Measurements from ENCODE around the gene FAM117A.
"Not testable (repeated sequence)": the region's sequence is repeated elsewhere in the genome, so short reads cannot be mapped to it uniquely, and the experiment has no call there.

FAM117A gene

DNA sequence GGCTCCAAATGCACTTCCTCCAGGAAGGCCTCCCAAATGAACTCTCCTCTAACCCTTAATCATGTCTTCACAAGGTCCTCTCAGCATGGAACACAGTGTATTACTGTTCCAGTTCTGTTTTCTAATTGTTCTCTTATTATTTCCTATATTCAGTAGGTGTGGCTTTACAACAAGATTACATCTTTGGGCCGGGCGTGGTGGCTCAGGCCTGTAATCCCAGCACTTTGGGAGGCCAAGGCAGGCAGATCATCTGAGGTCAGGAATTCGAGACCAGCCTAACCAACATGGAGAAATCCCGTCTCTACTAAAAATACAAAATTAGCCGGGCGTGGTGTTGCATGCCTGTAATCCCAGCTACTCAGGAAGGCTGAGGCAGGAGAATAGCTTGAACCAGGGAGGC, 90.3 kb downstream of the FAM117A start:
- H3K4me1 ChIP-seq (ENCODE audit: control insufficient read depth, insufficient read depth, low read length); H3K27ac ChIP-seq (ENCODE audit: low read depth, low read length); H3K9ac ChIP-seq (ENCODE audit: low read length); H3K27me3 ChIP-seq (ENCODE audit: control insufficient read depth, insufficient read depth, low read length); H3K36me3 ChIP-seq (ENCODE audit: control insufficient read depth, insufficient read depth, low read length); H3K4me3 ChIP-seq (ENCODE audit: low read depth, low read length); H3K9me3 ChIP-seq (ENCODE audit: control insufficient read depth, insufficient read depth, low read depth, low read length): not testable (repeated sequence)

DNA sequence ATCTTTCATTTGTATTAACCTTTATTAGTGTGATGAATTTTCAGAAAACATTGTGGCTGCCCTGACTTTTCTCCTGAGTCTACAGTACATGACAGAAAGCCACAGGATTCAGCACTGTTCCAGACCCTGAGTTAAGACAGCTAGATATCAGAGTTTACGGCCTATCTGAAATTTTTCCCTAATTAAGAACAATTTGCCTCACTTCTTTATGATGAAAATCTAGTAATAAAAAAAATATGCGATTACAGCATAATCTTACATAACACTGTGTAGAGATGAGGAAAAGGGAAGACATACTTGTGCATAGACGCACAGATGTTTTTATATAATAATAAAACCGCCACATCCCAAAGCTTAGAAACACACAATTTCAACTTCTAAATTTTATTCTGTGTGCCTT, 93.3 kb downstream of the FAM117A start:
- Histone ChIP-seq H3K9ac (ENCODE audit: low read length) (no peak overlapping the region), H3K4me3 (ENCODE audit: low read depth, low read length) (no peak overlapping the region), H3K4me1 (ENCODE audit: control insufficient read depth, insufficient read depth, low read length) (no peaks in the 10 kb centered on the region), H3K27me3 (ENCODE audit: control insufficient read depth, insufficient read depth, low read length) (no peaks in the 10 kb centered on the region), H3K36me3 (ENCODE audit: control insufficient read depth, insufficient read depth, low read length) (peaks cover 3% of the 10 kb centered on the region; the same call in 1 of the 2 replicates), H3K27ac (ENCODE audit: low read depth, low read length) (no peak overlapping the region), H3K9me3 (ENCODE audit: control insufficient read depth, insufficient read depth, low read depth, low read length) (no peaks in the 10 kb centered on the region)

DNA sequence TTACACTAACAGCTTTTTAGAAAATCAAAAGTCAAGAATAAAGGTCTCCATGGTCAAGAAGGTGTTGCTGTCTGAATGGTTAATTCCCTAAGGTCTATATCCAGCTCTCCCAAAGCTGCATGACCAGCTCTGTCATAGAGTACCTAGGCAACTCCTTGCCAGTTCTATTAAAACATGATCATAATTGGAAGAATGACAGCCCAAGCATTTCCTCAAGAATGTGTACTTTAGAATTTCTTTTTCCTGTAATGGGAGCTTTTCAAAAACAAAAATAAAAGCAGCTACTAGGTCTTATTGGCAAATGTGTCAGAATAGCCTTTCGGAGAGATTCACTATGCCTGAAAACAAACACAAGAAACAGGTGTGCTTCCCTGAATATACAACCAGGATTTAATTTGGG, 93.9 kb downstream of the FAM117A start:
- H3K4me1 ChIP-seq (ENCODE audit: control insufficient read depth, insufficient read depth, low read length): no peaks in the 10 kb centered on the region
- no peak overlapping the region for H3K9ac ChIP-seq (ENCODE audit: low read length)
- no peaks in the 10 kb centered on the region for H3K36me3 ChIP-seq (ENCODE audit: control insufficient read depth, insufficient read depth, low read length)
- no peaks in the 10 kb centered on the region for H3K9me3 ChIP-seq (ENCODE audit: control insufficient read depth, insufficient read depth, low read depth, low read length)
- no peaks in the 10 kb centered on the region for H3K27me3 ChIP-seq (ENCODE audit: control insufficient read depth, insufficient read depth, low read length)
- H3K27ac ChIP-seq (ENCODE audit: low read depth, low read length): no peak overlapping the region
- H3K4me3 ChIP-seq (ENCODE audit: low read depth, low read length): no peak overlapping the region

DNA sequence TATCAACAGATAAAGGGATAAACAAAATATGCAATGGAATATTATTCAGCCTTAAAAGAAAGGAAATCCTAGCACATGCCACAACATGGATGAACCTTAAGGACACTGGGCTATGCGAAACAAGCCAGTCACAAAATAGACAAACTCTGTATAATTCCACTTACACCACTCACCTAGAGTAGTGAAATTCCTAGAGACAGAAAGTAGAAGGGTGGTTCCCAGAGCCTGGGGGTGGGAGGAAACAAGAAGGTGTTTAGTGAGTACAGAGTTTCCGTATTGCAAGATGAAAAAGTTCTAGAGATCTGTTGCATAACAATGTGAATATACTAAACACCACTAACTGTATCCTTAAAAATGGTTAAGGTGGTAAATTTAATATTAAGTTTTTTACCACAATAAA, 96.1 kb downstream of the FAM117A start:
- Histone ChIP-seq H3K27me3 (ENCODE audit: control insufficient read depth, insufficient read depth, low read length) (no peaks in the 10 kb centered on the region), H3K36me3 (ENCODE audit: control insufficient read depth, insufficient read depth, low read length) (peaks cover 4% of the 10 kb centered on the region; the same call in 1 of the 2 replicates), H3K4me3 (ENCODE audit: low read depth, low read length) (no peak overlapping the region), H3K4me1 (ENCODE audit: control insufficient read depth, insufficient read depth, low read length) (no peaks in the 10 kb centered on the region), H3K27ac (ENCODE audit: low read depth, low read length) (no peak overlapping the region), H3K9ac (ENCODE audit: low read length) (no peak overlapping the region), H3K9me3 (ENCODE audit: control insufficient read depth, insufficient read depth, low read depth, low read length) (peaks cover 2% of the 10 kb centered on the region; the same call in 1 of the 2 replicates)

DNA sequence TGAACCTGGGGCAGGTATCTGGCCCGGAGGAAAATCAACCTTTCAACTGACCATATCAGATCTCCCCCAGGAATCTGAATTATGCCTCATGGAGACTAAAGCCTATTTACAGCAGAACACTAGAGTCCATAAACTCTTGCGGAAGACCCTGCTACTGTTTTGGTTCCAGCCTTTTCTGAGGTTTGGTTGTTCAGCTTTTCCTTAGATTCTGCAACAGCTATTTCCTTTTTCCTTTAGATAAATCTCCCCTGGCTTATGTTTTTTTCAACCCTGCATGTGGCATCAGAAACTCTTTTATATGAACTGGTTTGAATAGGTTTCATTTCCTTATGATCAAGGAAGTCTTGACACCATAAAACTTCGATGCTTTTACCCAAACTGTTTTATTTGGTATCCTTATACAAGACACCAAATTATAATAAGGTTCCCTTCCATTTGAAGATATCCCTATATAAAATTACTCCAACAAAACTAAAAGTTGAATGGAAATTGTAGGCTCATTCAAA, 99.2 kb downstream of the FAM117A start:
- H3K9me3 ChIP-seq (ENCODE audit: control insufficient read depth, insufficient read depth, low read depth, low read length): peaks cover 2% of the 10 kb centered on the region; the same call in 1 of the 2 replicates
- no peak overlapping the region for H3K9ac ChIP-seq (ENCODE audit: low read length)
- H3K27ac ChIP-seq (ENCODE audit: low read depth, low read length): no peak overlapping the region
- H3K27me3 ChIP-seq (ENCODE audit: control insufficient read depth, insufficient read depth, low read length): no peaks in the 10 kb centered on the region
- H3K4me3 ChIP-seq (ENCODE audit: low read depth, low read length): no peak overlapping the region
- H3K4me1 ChIP-seq (ENCODE audit: control insufficient read depth, insufficient read depth, low read length): no peaks in the 10 kb centered on the region
- H3K36me3 ChIP-seq (ENCODE audit: control insufficient read depth, insufficient read depth, low read length): peaks cover 4% of the 10 kb centered on the region; the same call in 1 of the 2 replicates
